ENCODE measurements around the gene CDK5RAP2.

DNA sequence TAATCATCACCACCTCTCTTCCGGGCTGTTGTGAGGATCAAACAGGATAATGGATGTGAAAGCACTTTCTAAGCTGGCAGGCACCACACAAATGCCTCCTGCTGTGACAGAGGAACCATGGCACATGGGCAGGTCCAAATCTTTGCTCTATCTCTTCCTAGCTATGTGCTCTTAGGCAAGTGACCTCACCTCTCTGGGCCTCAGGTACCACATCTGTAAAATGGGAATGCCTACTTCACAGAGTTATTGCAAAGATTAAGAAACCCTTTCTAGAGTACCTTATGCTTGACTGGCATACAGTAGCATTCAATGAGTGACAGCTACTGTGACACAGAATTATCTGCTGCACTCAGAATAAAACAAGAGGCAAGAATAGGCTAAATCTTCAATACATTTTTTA lies 51.6 kb downstream of the CDK5RAP2 start:
- TF ChIP-seq, protein P1, sequence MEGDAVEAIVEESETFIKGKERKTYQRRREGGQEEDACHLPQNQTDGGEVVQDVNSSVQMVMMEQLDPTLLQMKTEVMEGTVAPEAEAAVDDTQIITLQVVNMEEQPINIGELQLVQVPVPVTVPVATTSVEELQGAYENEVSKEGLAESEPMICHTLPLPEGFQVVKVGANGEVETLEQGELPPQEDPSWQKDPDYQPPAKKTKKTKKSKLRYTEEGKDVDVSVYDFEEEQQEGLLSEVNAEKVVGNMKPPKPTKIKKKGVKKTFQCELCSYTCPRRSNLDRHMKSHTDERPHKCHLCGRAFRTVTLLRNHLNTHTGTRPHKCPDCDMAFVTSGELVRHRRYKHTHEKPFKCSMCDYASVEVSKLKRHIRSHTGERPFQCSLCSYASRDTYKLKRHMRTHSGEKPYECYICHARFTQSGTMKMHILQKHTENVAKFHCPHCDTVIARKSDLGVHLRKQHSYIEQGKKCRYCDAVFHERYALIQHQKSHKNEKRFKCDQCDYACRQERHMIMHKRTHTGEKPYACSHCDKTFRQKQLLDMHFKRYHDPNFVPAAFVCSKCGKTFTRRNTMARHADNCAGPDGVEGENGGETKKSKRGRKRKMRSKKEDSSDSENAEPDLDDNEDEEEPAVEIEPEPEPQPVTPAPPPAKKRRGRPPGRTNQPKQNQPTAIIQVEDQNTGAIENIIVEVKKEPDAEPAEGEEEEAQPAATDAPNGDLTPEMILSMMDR (IDR thresholded peaks at IDR 0.05; ENCODE audit: low read depth, low read length): no peak
- no peak for TF ChIP-seq POLR2A (IDR thresholded peaks at IDR 0.05; ENCODE audit: extremely low read depth, insufficient read length)
- TF ChIP-seq, protein P2, sequence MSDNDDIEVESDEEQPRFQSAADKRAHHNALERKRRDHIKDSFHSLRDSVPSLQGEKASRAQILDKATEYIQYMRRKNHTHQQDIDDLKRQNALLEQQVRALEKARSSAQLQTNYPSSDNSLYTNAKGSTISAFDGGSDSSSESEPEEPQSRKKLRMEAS (IDR thresholded peaks at IDR 0.05; ENCODE audit: low read depth, low read length): no peak

All from NB4 (cell line).